GM21390 (cell line): ENCODE data around the gene CBL.
"Not testable (repeated sequence)": the region's sequence is repeated elsewhere in the genome, so short reads cannot be mapped to it uniquely, and the experiment has no call there.

Experiments
- ATAC-seq: cut with Tn5 transposase; IDR thresholded peaks from one replicate; pipeline ENCODE4 v1.9.1; 2021; ENCODE audit not compliant: unreplicated experiment

CBL gene

GRCh38 chr11:119205574-119206510 lies at the start of gene CBL:
Gene CBL (plus strand): TSS chr11:119206339. CDS start chr11:119206418, 79 bp downstream.
- ATAC-seq = peak; percentile 76

GRCh38 chr11:119156496-119156895 lies 49.6 kb upstream of the CBL start:
- ATAC-seq = no peak

GRCh38 chr11:119157063-119157462 lies 49.1 kb upstream of the CBL start:
- ATAC-seq = no peak

- ATAC-seq = no peak
Observed at GRCh38 chr11:119158467-119158866, 47.7 kb upstream of the CBL start.

GRCh38 chr11:119160151-119160550 lies 46.0 kb upstream of the CBL start:
- no peak for ATAC-seq

- ATAC-seq = no peak
Observed at GRCh38 chr11:119161871-119162270, 44.3 kb upstream of the CBL start.

GRCh38 chr11:119166368-119167076 lies 39.6 kb upstream of the CBL start:
- no peak for ATAC-seq

GRCh38 chr11:119167077-119167458 lies 39.1 kb upstream of the CBL start:
- ATAC-seq = not testable (repeated sequence)

GRCh38 chr11:119167933-119168332 lies 38.2 kb upstream of the CBL start:
- no peak for ATAC-seq

GRCh38 chr11:119168471-119169281 lies 37.5 kb upstream of the CBL start, which contains the start of gene NLRX1:
Gene NLRX1 (plus strand): TSS chr11:119168725. CDS start chr11:119171404, 2,679 bp downstream.
- peak; percentile 94 for ATAC-seq

- ATAC-seq = peak; percentile 21
Observed at GRCh38 chr11:119169282-119169719, 36.8 kb upstream of the CBL start.

GRCh38 chr11:119172513-119172912 lies 33.6 kb upstream of the CBL start:
- no peak for ATAC-seq

GRCh38 chr11:119173453-119173852 lies 32.7 kb upstream of the CBL start:
- ATAC-seq = no peak

- no peak for ATAC-seq
Observed at GRCh38 chr11:119175493-119176077, 30.6 kb upstream of the CBL start.

GRCh38 chr11:119178166-119178680 lies 27.9 kb upstream of the CBL start:
- no peak for ATAC-seq

- no peak for ATAC-seq
Observed at GRCh38 chr11:119179342-119179741, 26.8 kb upstream of the CBL start.

GRCh38 chr11:119179983-119180382 lies 26.2 kb upstream of the CBL start:
- ATAC-seq = no peak

- no peak for ATAC-seq
Observed at GRCh38 chr11:119180729-119181676, 25.1 kb upstream of the CBL start.

GRCh38 chr11:119181677-119182412 lies 24.3 kb upstream of the CBL start:
- ATAC-seq = no peak
